Ovary (tissue), 9 donors: ENCODE measurements around the gene COLQ. TPM values are rescaled to one million over a fixed set of nuclear protein-coding genes. Genes with fewer than 3 reads are reported as not detected.

ENCODE experiments used
- DNase-seq, 5 donors: peaks; one replicate each; pipeline ENCODE4 v3.0.0-alpha.2; 2019 to 2020
- H3K27ac ChIP-seq, 2 donors: fragments of 200-600 bp; one replicate each; pipeline versions ENCODE4 v1.5.1 to v1.8.0; 2019 to 2022
- H3K27me3 ChIP-seq: fragments of 200-600 bp; one replicate; pipeline ENCODE4 v1.8.0; 2022
- H3K36me3 ChIP-seq: fragments of 200-600 bp; sonication (generic); one replicate; pipeline ENCODE4 v1.5.1; 2019
- H3K4me1 ChIP-seq: one replicate; pipeline ENCODE4 v1.8.1; 2013; ENCODE audit warnings: mild to moderate bottlenecking, moderate library complexity; ENCODE audit not compliant: insufficient read depth
- H3K4me3 ChIP-seq: fragments of 200-600 bp; sonication (generic); one replicate; pipeline ENCODE4 v1.5.1; 2017
- H3K9me3 ChIP-seq, 2 donors: fragments of 200-600 bp in 1 of 2; sonication (generic) in 1 of 2; one replicate each; pipeline versions ENCODE4 v1.5.1 to v1.8.1; 2013 to 2019; ENCODE audit warnings: mild to moderate bottlenecking in 1 of 2, moderate library complexity in 1 of 2
- EP300 ChIP-seq: sonication (generic); formaldehyde crosslinking; IDR thresholded peaks from one replicate; pipeline ENCODE4 v1.6.1; 2017; ENCODE audit warnings: antibody characterized with exemption
- POLR2A ChIP-seq: fragments of 450-650 bp; IDR thresholded peaks from one replicate; pipeline ENCODE4 v1.6.1; 2017; ENCODE audit warnings: antibody characterized with exemption, mild to moderate bottlenecking, moderate library complexity
- WGBS, 3 donors: extraction: QIAGEN DNeasy Blood & Tissue Kit in 1 of 3; methylation state at CpG; one replicate each; pipeline versions ENCODE4 v1.1.5 to v1.1.7; 2013 to 2017; 5-methylcytosine and 5-hydroxymethylcytosine counted together
- intact Hi-C, 4 donors: fragments of 100-400 bp; cut with DNase I; formaldehyde crosslinking; loops; one replicate each; pipeline versions ENCODE4 v1.11.0 to v1.15.1; 2022 to 2023
- polyA plus RNA-seq, 2 donors: library from polyadenylated mRNA; stranded (reverse); fragments of 200-250 nt in 1 of 2; fragments of 350-450 nt in 1 of 2; fragmentation: Illumina TruSeq in 1 of 2; extraction: RNeasy Lipid Tissue Mini Kit (QIAGEN cat#74804) in 1 of 2; gene quantifications; one replicate each; pipeline ENCODE4 v1.2.3, GENCODE V29; 2013 to 2014
- total RNA-seq, 7 donors: library from RNA; depleted of rRNA in 2 of 7; stranded (reverse); fragments of >200 nt in 2 of 7; fragmentation: NEBNext Ultra II Directional in 3 of 7; extraction: Animal tissue kit (Norgen Biotek cat#: 25700) in 3 of 7; gene quantifications; one replicate each; pipeline versions ENCODE4 v1.1.0 to v1.2.4, GENCODE V29; 2016 to 2023
- TF ChIP-seq, protein P1 (sequence below), 3 donors: fragments of 450-650 bp in 2 of 3; fragments of 200-600 bp in 1 of 3; IDR thresholded peaks; one replicate each; pipeline versions ENCODE4 v1.5.1 to v1.8.0; 2016 to 2022; ENCODE audit warnings: antibody characterized with exemption in 3 of 3, mild to moderate bottlenecking in 1 of 3
- donor health status: DM: no; HTN: no; CAD: no; lungs with moderate emphysema.
- donor health status: DM: no; HTN: no; CAD: no.
- donor health status: Bipolar disorder and iron deficiency.
- donor health status: DM: yes; HTN: yes; CAD: no.
- donor health status: DM: no; HTN: no; CAD: no.
- donor health status: DM: yes; HTN: yes; CAD: no.

COLQ gene
- total and polyA plus RNA-seq, 9 donors = 1.9 to 6.1 (median 3.1) TPM

DNA sequence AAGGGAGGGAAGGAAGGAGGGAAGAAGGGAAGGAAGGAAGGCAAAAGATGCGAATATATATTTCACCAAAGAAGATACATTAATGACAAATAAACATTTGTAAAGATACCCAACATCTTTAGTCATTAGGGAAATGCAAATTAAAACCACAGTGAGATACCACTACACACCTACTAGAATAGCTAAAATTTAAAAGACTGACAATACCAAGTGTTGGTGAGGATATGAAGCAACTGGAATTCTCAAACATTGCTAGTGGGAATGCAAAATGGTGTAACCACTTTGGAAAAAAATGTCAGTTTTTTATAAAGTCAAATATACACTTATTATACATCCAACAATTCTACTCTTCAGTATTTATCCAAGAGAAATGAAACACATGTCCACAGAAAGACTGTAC lies 4.3 kb upstream of the COLQ start:
- Histone ChIP-seq H3K36me3 (no peaks in the 10 kb centered on the region), H3K4me3 (no peak overlapping the region), H3K27me3 (no peaks in the 10 kb centered on the region), H3K4me1 (peaks cover 5% of the 10 kb centered on the region), H3K27ac (no peak overlapping the region), H3K9me3 (no peaks in the 10 kb centered on the region)
- no peak for DNase-seq
- intact Hi-C loops = loop anchor here in 1 of 4 donors (5.0 kb wide), 1 partner anchor 283 kb away; no protein-coding TSS in a partner anchor
- TF ChIP-seq POLR2A (no peak), EP300 (no peak)
- TF ChIP-seq, protein P1, sequence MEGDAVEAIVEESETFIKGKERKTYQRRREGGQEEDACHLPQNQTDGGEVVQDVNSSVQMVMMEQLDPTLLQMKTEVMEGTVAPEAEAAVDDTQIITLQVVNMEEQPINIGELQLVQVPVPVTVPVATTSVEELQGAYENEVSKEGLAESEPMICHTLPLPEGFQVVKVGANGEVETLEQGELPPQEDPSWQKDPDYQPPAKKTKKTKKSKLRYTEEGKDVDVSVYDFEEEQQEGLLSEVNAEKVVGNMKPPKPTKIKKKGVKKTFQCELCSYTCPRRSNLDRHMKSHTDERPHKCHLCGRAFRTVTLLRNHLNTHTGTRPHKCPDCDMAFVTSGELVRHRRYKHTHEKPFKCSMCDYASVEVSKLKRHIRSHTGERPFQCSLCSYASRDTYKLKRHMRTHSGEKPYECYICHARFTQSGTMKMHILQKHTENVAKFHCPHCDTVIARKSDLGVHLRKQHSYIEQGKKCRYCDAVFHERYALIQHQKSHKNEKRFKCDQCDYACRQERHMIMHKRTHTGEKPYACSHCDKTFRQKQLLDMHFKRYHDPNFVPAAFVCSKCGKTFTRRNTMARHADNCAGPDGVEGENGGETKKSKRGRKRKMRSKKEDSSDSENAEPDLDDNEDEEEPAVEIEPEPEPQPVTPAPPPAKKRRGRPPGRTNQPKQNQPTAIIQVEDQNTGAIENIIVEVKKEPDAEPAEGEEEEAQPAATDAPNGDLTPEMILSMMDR (IDR thresholded peaks at IDR 0.05) = no peak
- WGBS, 3 donors = 93 to 96% (median 94%) methylated on average over 1 of the region's 1 CpG

DNA sequence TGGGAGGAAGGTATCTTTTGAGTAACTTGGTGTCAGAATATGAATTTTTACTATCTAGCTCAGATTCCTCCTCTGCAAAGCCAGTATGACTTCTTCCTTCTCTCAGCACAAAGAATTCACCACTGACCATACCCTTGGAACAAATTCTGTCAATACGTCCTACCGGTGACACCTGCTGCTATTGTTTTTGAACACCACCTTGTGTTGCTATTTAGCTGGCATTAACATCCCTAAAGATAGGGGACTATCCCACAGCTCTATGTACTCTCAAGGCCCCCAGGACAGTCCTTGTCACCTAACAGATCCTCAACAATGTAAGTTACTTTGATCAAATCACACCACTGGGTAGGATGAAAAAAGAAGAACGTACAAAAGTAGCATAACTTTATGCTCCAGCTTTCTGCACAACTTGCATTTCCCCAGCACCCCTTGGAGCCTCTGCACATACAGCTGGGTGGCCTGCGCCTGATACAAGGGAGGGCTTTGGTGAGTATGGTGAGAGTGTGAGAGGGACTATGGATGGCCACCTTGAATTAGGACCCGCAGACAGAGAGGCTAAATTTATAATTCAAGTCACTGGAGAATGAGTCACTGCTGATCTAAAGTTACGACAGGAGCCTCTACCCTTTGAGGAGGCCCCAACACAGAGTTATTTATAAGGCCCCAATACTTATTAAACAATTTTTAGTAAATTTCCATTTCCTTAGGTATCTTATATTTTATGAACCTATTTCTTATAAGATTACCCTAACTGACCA lies 2.3 kb upstream of the COLQ start:
- 77 to 81% (median 80%) methylated on average over 6 of the region's 6 CpGs for WGBS, 3 donors
- peaks cover 5% of the 10 kb centered on the region for H3K4me1 ChIP-seq
- H3K36me3 ChIP-seq = no peaks in the 10 kb centered on the region
- intact Hi-C loops = no loop called here
- H3K27ac ChIP-seq = no peak overlapping the region
- DNase-seq = no peak
- TF ChIP-seq EP300 (no peak), POLR2A (no peak)
- TF ChIP-seq, protein P1 (IDR thresholded peaks at IDR 0.05) = no peak
- no peaks in the 10 kb centered on the region for H3K9me3 ChIP-seq
- no peak overlapping the region for H3K4me3 ChIP-seq
- H3K27me3 ChIP-seq = no peaks in the 10 kb centered on the region

DNA sequence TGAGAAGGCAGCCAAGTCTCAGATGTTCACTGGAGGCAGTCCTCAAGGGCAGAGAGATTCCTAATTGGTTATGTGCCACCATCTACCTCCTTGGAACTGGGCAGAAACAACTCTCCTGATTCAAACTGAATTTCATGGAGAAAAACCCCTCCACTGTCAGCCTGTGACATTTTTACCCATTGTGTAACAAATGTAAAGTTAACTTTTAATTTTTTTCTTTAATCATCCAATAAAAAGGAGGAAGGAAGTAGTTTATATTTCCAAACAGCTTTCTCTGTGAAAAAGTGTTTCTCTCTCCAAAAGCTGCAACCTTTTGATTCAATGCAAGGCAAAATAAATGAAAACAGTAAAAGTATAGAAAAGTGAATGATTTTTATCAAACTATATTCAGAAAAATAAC lies 510 bp upstream of the COLQ start:
- Histone ChIP-seq H3K36me3 (no peaks in the 10 kb centered on the region), H3K27ac (no peak overlapping the region), H3K27me3 (no peaks in the 10 kb centered on the region), H3K4me1 (peaks cover 2% of the 10 kb centered on the region), H3K9me3 (no peaks in the 10 kb centered on the region), H3K4me3 (no peak overlapping the region)
- no peak for DNase-seq
- intact Hi-C loops = no loop called here
- TF ChIP-seq, protein P1 (IDR thresholded peaks at IDR 0.05) = no peak
- TF ChIP-seq EP300 (no peak), POLR2A (no peak)

DNA sequence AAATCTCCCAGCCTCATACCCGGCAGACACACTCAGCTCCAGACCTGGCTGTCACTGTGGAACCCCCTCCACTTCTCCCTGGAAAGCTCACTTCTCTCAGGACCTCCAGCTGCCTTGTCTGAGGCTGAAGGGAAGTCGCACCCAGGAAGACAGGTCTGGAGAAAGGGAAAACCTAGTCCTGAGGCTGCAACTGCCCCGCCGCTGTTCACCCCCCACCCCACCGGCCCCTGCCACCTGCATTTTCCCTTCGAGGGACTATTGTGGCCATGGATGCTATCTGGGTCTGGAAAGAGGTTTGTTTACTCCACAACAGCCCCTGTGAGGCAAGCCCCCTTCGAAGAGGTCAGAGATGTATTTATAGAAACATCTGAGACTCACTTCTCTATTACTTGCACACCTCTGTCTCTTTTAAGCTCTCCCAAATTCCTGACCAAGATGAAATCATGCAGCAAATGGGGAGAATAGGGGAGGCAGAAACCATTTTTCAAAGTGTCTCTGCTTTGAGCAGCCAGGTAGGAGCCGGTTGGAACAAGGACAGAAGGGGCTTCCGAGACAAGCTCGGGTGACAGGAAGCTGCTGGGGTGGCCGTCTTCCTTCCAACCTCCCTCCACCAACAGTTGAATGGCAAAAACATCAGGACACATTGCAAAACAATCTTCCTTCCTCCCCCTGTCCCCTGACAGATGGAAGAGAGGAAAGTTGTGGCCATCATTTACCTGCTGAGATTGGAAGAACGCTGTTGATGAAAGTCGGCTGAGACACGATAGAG lies 518 bp downstream of the COLQ start:
- intact Hi-C loops = no loop called here
- DNase-seq = no peak
- WGBS, 3 donors = 38 to 49% (median 41%) methylated on average over 14 of the region's 14 CpGs
- H3K27me3 ChIP-seq = no peaks in the 10 kb centered on the region
- H3K4me3 ChIP-seq = no peak overlapping the region
- TF ChIP-seq, protein P1 (IDR thresholded peaks at IDR 0.05) = no peak
- TF ChIP-seq EP300 (no peak), POLR2A (no peak)
- H3K27ac ChIP-seq = no peak overlapping the region
- no peaks in the 10 kb centered on the region for H3K4me1 ChIP-seq
- no peaks in the 10 kb centered on the region for H3K9me3 ChIP-seq
- H3K36me3 ChIP-seq = no peaks in the 10 kb centered on the region
